K562 (cell line): ENCODE results near the gene PET117. TPM values are rescaled to one million over a fixed set of nuclear protein-coding genes. Genes with fewer than 3 reads are reported as not detected.

Experiments used
- ASH1L ChIP-seq: fragments of 450-650 bp; IDR thresholded peaks from 2 replicates; pipeline ENCODE4 v1.6.1; 2018; ENCODE audit warnings: borderline replicate concordance, mild to moderate bottlenecking, low read depth; ENCODE audit not compliant: partially characterized antibody
- CBX1 ChIP-seq: sonication (generic); IDR thresholded peaks from 2 replicates; pipeline ENCODE4 v1.6.1; 2016; ENCODE audit warnings: antibody characterized with exemption, low read depth, mild to moderate bottlenecking
- CREB1 ChIP-seq, 2 experiments: sonication (generic) in 1 of 2; formaldehyde crosslinking in 1 of 2; IDR thresholded peaks; 2 replicates each; pipeline versions ENCODE4 v1.6.1 to v1.8.0; 2012 to 2022; ENCODE audit warnings: inconsistent platforms in 1 of 2, mild to moderate bottlenecking in 1 of 2, missing genetic modification reagents in 1 of 2, moderate library complexity in 1 of 2
- ETV1 ChIP-seq: fragments of 450-650 bp; conservative IDR thresholded peaks from 2 replicates; pipeline ENCODE4 v1.6.1; 2016; ENCODE audit warnings: missing genetic modification characterization, control low read depth, low read depth, missing compliant biosample characterization
- GABPB1 ChIP-seq: sonication (generic); formaldehyde crosslinking; IDR thresholded peaks from 2 replicates; pipeline ENCODE4 v1.8.0; 2022; ENCODE audit warnings: mild to moderate bottlenecking, missing genetic modification reagents
- MTA1 ChIP-seq: fragments of 450-650 bp; IDR thresholded peaks from 2 replicates; pipeline ENCODE4 v1.6.1; 2017; ENCODE audit warnings: borderline replicate concordance
- POLR2AphosphoS2 ChIP-seq: IDR thresholded peaks from 2 replicates; pipeline ENCODE4 v1.6.1; 2012; ENCODE audit warnings: low read length, improper control_type of control experiment
- SRF ChIP-seq, 2 experiments: fragments of 250-450, 450-650 bp in 1 of 2; sonication (Bioruptor Pico) in 1 of 2; sonication (generic) in 1 of 2; formaldehyde crosslinking; IDR thresholded peaks; 2 replicates each; pipeline versions ENCODE4 v1.5.0 to v1.5.1; 2020 to 2022; ENCODE audit warnings: mild to moderate bottlenecking in 1 of 2, missing genetic modification reagents in 1 of 2
- polyA plus RNA-seq, 8 experiments: library from polyadenylated mRNA; depleted of rRNA in 4 of 8; stranded (reverse) in 5 of 8; unstranded in 3 of 8; fragments of >200 nt; fragmentation: Nextera tagmentation in 2 of 8; fragmentation: Illumina TruSeq in 1 of 8; extraction: Ambion mirVana in 2 of 8; extraction: Trizol in 1 of 8; gene quantifications; 2 replicates each; pipeline versions ENCODE4 v1.2.1 to v1.2.3, GENCODE V29; 2011 to 2014; ENCODE audit warnings: inconsistent platforms in 1 of 8, missing spikeins in 1 of 8
- total RNA-seq, 7 experiments: library from RNA; depleted of rRNA in 6 of 7; stranded (reverse); fragments of >200 nt in 6 of 7; fragmentation: Illumina TruSeq in 2 of 7; extraction: Trizol in 2 of 7; gene quantifications; 2 replicates each; pipeline versions ENCODE4 v1.2.1 to v1.2.3, GENCODE V29; 2011 to 2021; ENCODE audit warnings: low replicate concordance in 1 of 7
- TF ChIP-seq, protein P1 (sequence below): fragments of 450-650 bp; formaldehyde crosslinking; IDR thresholded peaks from 2 replicates; pipeline ENCODE4 v1.4.0; 2020; ENCODE audit warnings: mild to moderate bottlenecking, moderate library complexity
- TF ChIP-seq, protein P2 (sequence below): sonication (generic); formaldehyde crosslinking; IDR thresholded peaks from 2 replicates; pipeline ENCODE4 v1.9.0; 2022; ENCODE audit warnings: mild to moderate bottlenecking, missing genetic modification reagents
- TF ChIP-seq, protein P3 (sequence below): sonication (generic); formaldehyde crosslinking; IDR thresholded peaks from 2 replicates; pipeline ENCODE4 v1.8.0; 2022; ENCODE audit warnings: mild to moderate bottlenecking, missing genetic modification reagents
- TF ChIP-seq, protein P4 (sequence below): fragments of 450-650 bp; IDR thresholded peaks from 2 replicates; pipeline ENCODE4 v1.6.1; 2016; ENCODE audit warnings: low read depth
- TF ChIP-seq, protein P5 (sequence below): sonication (generic); formaldehyde crosslinking; IDR thresholded peaks from 2 replicates; pipeline ENCODE4 v1.8.0; 2022; ENCODE audit warnings: mild to moderate bottlenecking, missing genetic modification reagents

The PET117 gene
- total and polyA plus RNA-seq, 9 of the 15 experiments (the other 6 are each of a cell fraction or from before 2014, with no cell fraction given), result 7.1 to 18.2 (median 12.4) TPM

DNA sequence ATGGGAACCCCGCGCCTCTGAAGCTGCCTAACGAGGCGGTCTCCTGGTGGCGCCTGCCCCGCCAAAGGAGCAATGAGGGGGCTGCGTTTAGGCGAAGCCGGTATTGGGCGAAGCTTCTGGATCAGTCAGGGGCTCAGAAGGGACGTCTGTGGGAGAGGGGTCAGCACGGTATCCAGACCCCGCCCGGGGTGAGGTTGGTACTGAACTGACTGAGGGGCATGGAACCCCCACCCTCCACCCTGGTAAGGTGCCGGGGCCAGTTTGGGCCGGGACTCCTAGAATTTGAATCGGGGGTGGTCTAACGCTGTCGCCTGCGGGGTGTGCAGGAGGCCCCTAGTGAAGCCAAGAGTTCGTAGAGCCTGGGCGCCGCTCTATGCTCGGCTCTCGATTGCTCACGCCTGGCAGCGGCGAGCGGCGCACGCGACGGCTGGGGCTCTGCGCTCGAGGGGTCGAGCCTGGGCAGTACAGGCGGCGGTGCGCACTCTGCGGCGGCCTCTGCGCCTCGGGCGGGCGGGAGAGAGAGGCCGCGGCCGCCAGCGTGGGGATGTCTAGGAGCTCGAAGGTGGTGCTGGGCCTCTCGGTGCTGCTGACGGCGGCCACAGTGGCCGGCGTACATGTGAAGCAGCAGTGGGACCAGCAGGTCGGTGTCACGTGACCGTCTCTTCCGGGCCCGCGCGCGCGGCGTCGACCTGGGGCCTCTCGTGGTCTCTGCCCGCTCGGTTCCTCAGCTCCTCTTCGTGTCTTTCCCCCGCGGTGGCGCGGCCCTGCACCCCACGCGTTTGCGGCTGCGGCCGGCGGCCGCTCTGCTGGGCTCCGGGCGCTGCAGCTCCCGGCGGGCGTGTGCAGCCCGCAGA, at the start of gene PET117, which contains the start of gene KAT14 (continued):
- TF ChIP-seq, protein P1, sequence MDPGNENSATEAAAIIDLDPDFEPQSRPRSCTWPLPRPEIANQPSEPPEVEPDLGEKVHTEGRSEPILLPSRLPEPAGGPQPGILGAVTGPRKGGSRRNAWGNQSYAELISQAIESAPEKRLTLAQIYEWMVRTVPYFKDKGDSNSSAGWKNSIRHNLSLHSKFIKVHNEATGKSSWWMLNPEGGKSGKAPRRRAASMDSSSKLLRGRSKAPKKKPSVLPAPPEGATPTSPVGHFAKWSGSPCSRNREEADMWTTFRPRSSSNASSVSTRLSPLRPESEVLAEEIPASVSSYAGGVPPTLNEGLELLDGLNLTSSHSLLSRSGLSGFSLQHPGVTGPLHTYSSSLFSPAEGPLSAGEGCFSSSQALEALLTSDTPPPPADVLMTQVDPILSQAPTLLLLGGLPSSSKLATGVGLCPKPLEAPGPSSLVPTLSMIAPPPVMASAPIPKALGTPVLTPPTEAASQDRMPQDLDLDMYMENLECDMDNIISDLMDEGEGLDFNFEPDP (CRISPR knock-in tag), result no peak
- TF ChIP-seq CREB1 (IDR thresholded peaks at IDR 0.05) (peak; percentile 63), CREB1 (CRISPR knock-in tag; IDR thresholded peaks at IDR 0.05) (peak; percentile 72), POLR2AphosphoS2 (no peak), MTA1 (peak; percentile 79), GABPB1 (CRISPR knock-in tag) (peak; percentile 62; the same call in 1 of the 2 replicates), SRF (CRISPR knock-in tag; IDR thresholded peaks at IDR 0.05) (no peak), ASH1L (no peak), ETV1 (no peak), CBX1 (peak; percentile 42)
- TF ChIP-seq, protein P2, sequence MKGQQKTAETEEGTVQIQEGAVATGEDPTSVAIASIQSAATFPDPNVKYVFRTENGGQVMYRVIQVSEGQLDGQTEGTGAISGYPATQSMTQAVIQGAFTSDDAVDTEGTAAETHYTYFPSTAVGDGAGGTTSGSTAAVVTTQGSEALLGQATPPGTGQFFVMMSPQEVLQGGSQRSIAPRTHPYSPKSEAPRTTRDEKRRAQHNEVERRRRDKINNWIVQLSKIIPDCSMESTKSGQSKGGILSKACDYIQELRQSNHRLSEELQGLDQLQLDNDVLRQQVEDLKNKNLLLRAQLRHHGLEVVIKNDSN (CRISPR knock-in tag), result peak; percentile 89
- TF ChIP-seq, protein P3, sequence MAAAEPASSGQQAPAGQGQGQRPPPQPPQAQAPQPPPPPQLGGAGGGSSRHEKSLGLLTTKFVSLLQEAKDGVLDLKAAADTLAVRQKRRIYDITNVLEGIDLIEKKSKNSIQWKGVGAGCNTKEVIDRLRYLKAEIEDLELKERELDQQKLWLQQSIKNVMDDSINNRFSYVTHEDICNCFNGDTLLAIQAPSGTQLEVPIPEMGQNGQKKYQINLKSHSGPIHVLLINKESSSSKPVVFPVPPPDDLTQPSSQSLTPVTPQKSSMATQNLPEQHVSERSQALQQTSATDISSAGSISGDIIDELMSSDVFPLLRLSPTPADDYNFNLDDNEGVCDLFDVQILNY, result peak; percentile 73; the same call in 1 of the 2 replicates
- TF ChIP-seq, protein P4, sequence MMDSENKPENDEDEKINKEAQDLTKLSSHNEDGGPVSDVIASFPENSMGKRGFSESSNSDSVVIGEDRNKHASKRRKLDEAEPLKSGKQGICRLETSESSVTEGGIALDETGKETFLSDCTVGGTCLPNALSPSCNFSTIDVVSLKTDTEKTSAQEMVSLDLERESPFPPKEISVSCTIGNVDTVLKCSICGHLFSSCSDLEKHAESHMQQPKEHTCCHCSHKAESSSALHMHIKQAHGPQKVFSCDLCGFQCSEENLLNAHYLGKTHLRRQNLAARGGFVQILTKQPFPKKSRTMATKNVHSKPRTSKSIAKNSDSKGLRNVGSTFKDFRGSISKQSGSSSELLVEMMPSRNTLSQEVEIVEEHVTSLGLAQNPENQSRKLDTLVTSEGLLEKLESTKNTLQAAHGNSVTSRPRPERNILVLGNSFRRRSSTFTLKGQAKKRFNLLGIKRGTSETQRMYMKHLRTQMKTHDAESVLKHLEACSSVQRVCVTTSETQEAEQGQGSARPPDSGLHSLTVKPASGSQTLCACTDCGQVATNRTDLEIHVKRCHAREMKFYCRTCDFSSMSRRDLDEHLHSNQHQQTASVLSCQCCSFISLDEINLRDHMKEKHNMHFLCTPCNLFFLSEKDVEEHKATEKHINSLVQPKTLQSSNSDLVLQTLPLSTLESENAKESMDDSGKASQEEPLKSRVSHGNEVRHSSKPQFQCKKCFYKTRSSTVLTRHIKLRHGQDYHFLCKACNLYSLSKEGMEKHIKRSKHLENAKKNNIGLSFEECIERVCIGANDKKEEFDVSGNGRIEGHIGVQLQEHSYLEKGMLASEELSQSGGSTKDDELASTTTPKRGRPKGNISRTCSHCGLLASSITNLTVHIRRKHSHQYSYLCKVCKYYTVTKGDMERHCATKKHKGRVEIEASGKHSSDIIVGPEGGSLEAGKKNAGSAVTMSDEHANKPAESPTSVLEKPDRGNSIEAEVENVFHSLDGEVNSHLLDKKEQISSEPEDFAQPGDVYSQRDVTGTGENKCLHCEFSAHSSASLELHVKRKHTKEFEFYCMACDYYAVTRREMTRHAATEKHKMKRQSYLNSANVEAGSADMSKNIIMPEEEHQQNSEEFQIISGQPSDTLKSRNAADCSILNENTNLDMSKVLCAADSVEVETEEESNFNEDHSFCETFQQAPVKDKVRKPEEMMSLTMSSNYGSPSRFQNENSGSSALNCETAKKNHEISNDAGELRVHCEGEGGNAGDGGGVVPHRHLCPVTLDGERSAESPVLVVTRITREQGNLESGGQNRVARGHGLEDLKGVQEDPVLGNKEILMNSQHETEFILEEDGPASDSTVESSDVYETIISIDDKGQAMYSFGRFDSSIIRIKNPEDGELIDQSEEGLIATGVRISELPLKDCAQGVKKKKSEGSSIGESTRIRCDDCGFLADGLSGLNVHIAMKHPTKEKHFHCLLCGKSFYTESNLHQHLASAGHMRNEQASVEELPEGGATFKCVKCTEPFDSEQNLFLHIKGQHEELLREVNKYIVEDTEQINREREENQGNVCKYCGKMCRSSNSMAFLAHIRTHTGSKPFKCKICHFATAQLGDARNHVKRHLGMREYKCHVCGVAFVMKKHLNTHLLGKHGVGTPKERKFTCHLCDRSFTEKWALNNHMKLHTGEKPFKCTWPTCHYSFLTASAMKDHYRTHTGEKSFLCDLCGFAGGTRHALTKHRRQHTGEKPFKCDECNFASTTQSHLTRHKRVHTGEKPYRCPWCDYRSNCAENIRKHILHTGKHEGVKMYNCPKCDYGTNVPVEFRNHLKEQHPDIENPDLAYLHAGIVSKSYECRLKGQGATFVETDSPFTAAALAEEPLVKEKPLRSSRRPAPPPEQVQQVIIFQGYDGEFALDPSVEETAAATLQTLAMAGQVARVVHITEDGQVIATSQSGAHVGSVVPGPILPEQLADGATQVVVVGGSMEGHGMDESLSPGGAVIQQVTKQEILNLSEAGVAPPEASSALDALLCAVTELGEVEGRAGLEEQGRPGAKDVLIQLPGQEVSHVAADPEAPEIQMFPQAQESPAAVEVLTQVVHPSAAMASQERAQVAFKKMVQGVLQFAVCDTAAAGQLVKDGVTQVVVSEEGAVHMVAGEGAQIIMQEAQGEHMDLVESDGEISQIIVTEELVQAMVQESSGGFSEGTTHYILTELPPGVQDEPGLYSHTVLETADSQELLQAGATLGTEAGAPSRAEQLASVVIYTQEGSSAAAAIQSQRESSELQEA, result no peak
- TF ChIP-seq, protein P5, sequence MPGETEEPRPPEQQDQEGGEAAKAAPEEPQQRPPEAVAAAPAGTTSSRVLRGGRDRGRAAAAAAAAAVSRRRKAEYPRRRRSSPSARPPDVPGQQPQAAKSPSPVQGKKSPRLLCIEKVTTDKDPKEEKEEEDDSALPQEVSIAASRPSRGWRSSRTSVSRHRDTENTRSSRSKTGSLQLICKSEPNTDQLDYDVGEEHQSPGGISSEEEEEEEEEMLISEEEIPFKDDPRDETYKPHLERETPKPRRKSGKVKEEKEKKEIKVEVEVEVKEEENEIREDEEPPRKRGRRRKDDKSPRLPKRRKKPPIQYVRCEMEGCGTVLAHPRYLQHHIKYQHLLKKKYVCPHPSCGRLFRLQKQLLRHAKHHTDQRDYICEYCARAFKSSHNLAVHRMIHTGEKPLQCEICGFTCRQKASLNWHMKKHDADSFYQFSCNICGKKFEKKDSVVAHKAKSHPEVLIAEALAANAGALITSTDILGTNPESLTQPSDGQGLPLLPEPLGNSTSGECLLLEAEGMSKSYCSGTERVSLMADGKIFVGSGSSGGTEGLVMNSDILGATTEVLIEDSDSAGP, result no peak
